CD14-positive monocyte (primary cell): ENCODE data around the gene SAP30L. TPM values are rescaled to one million over a fixed set of nuclear protein-coding genes. Genes with fewer than 3 reads are reported as not detected.

ENCODE experiments used
- DNase-seq, 3 donors: peaks; one replicate each; pipeline ENCODE4 v3.0.0-alpha.2; 2011 to 2022
- H2AFZ ChIP-seq: 2 replicates; pipeline ENCODE4 v1.6.0; 2012; ENCODE audit warnings: mild to moderate bottlenecking, low read depth, low read length, inconsistent platforms; ENCODE audit not compliant: insufficient read depth, poor library complexity, severe bottlenecking
- H3K27ac ChIP-seq, 2 donors: 1 replicate in 1 of 2; 2 replicates in 1 of 2; pipeline ENCODE4 v1.5.1; 2012 to 2013; ENCODE audit warnings: low read length in 2 of 2, control low read depth in 1 of 2, inconsistent platforms in 1 of 2, low read depth in 1 of 2, mild to moderate bottlenecking in 1 of 2
- H3K27me3 ChIP-seq, 2 donors: one replicate each; pipeline versions ENCODE4 v1.6.0 to v1.6.1; 2011 to 2013; ENCODE audit warnings: low read length in 2 of 2; ENCODE audit not compliant: control insufficient read depth in 2 of 2, insufficient read depth in 2 of 2
- H3K36me3 ChIP-seq, 2 donors: replicated peaks in 1 of 2; 1 replicate in 1 of 2; 2 replicates in 1 of 2; pipeline versions ENCODE4 v1.5.1 to v1.6.1; 2012 to 2013; ENCODE audit warnings: low read length in 2 of 2, control low read depth in 1 of 2, inconsistent platforms in 1 of 2, mild to moderate bottlenecking in 1 of 2; ENCODE audit not compliant: insufficient read depth in 2 of 2, control insufficient read depth in 1 of 2
- H3K4me1 ChIP-seq, 2 donors: 1 replicate in 1 of 2; 2 replicates in 1 of 2; pipeline versions ENCODE4 v1.5.1 to v1.6.1; 2012 to 2013; ENCODE audit warnings: low read length in 2 of 2, control low read depth in 1 of 2, inconsistent platforms in 1 of 2, mild to moderate bottlenecking in 1 of 2, moderate library complexity in 1 of 2; ENCODE audit not compliant: insufficient read depth in 2 of 2, control insufficient read depth in 1 of 2
- H3K4me2 ChIP-seq: replicated peaks from 2 replicates; pipeline ENCODE3; 2012; ENCODE audit warnings: low read length, moderate library complexity, mild to moderate bottlenecking; ENCODE audit not compliant: poor library complexity, severe bottlenecking; ENCODE audit errors: extremely low read depth
- H3K4me3 ChIP-seq, 3 experiments: fragments of 200-600 bp in 1 of 3; sonication (generic) in 1 of 3; replicated peaks in 1 of 3; 1 replicate in 2 of 3; 2 replicates in 1 of 3; pipeline ENCODE4 v1.5.1; 2011 to 2013; ENCODE audit warnings: low read length in 3 of 3, mild to moderate bottlenecking in 3 of 3, control low read depth in 2 of 3, low read depth in 2 of 3, inconsistent platforms in 1 of 3, moderate library complexity in 1 of 3
- H3K79me2 ChIP-seq: 2 replicates; pipeline ENCODE4 v1.6.0; 2012; ENCODE audit warnings: mild to moderate bottlenecking, control low read depth, inconsistent platforms, low read length, moderate library complexity; ENCODE audit not compliant: insufficient read depth
- H3K9ac ChIP-seq: 2 replicates; pipeline ENCODE4 v1.6.0; 2017; ENCODE audit warnings: low read length, mild to moderate bottlenecking; ENCODE audit not compliant: insufficient read depth, poor library complexity, severe bottlenecking
- H3K9me3 ChIP-seq, 2 donors: replicated peaks in 1 of 2; 1 replicate in 1 of 2; 2 replicates in 1 of 2; pipeline versions ENCODE4 v1.5.1 to v1.6.1; 2012 to 2013; ENCODE audit warnings: low read length in 2 of 2, control low read depth in 1 of 2; ENCODE audit not compliant: control insufficient read depth in 1 of 2, insufficient read depth in 1 of 2
- H4K20me1 ChIP-seq: 2 replicates; pipeline ENCODE4 v1.6.0; 2012; ENCODE audit warnings: mild to moderate bottlenecking, low read length, control low read depth, moderate library complexity; ENCODE audit not compliant: insufficient read depth
- H3K27ac Mint-ChIP-seq, 7 donors: one replicate each; pipeline ENCODE4 v1.8.0; 2020; ENCODE audit warnings: mild to moderate bottlenecking in 7 of 7, mixed read lengths in 7 of 7, moderate library complexity in 6 of 7, inconsistent platforms in 2 of 7
- H3K27me3 Mint-ChIP-seq, 3 donors: one replicate each; pipeline ENCODE4 v1.8.0; 2021 to 2022; ENCODE audit warnings: low read depth in 3 of 3, mild to moderate bottlenecking in 3 of 3, mixed read lengths in 3 of 3, moderate library complexity in 3 of 3, inconsistent platforms in 1 of 3
- H3K36me3 Mint-ChIP-seq, 2 donors: one replicate each; pipeline ENCODE4 v1.8.0; 2020; ENCODE audit warnings: mixed read lengths in 2 of 2, inconsistent platforms in 1 of 2, mild to moderate bottlenecking in 1 of 2
- H3K4me1 Mint-ChIP-seq: one replicate; pipeline ENCODE4 v1.8.0; 2020; ENCODE audit warnings: mild to moderate bottlenecking, mixed read lengths
- H3K4me3 Mint-ChIP-seq, 2 donors: one replicate each; pipeline ENCODE4 v1.8.0; 2020; ENCODE audit warnings: mild to moderate bottlenecking in 2 of 2, mixed read lengths in 2 of 2, moderate library complexity in 1 of 2
- H3K9me3 Mint-ChIP-seq, 7 donors: one replicate each; pipeline ENCODE4 v1.8.0; 2020 to 2022; ENCODE audit warnings: mixed read lengths in 7 of 7, mild to moderate bottlenecking in 6 of 7, moderate library complexity in 6 of 7, inconsistent platforms in 2 of 7
- CTCF ChIP-seq: fragments of 200-600 bp; IDR thresholded peaks from one replicate; pipeline ENCODE4 v1.8.0; 2022; ENCODE audit warnings: antibody characterized with exemption, mild to moderate bottlenecking
- WGBS: methylation state at CpG from one replicate; pipeline ENCODE4 v1.1.5; 2013; ENCODE audit warnings: missing lambda C conversion rate; ENCODE audit not compliant: insufficient coverage; 5-methylcytosine and 5-hydroxymethylcytosine counted together
- intact Hi-C, 2 donors: fragments of 100-400 bp; cut with micrococcal nuclease; formaldehyde crosslinking; loops; one replicate each; pipeline versions ENCODE4 v1.15.0 to v1.15.1; 2023
- polyA plus RNA-seq, 3 donors: library from polyadenylated mRNA; depleted of rRNA in 1 of 3; unstranded in 2 of 3; stranded (reverse) in 1 of 3; fragments of 300-500 nt in 2 of 3; fragments of >200 nt in 1 of 3; fragmentation: Illumina TruSeq in 2 of 3; gene quantifications; 1 replicate in 2 of 3; 2 replicates in 1 of 3; pipeline ENCODE4 v1.2.3, GENCODE V29; 2012 to 2021

Gene SAP30L
- polyA plus RNA-seq, 3 donors = 21.1 to 36.1 (median 29.4) TPM

GRCh38 chr5:154408811-154409210 is 37.0 kb upstream of the SAP30L start:
- no peak overlapping the region for H3K4me2 ChIP-seq
- H3K9ac ChIP-seq = no peak overlapping the region
- peaks cover 0 to 2% of the 10 kb centered on the region in 2 donors for H3K27me3 ChIP-seq
- H4K20me1 ChIP-seq = no peaks in the 10 kb centered on the region
- no peak for DNase-seq
- Mint-ChIP-seq H3K4me3 (no peak overlapping the region), H3K27ac (no peak overlapping the region), H3K36me3 (peaks cover 39 to 47% of the 10 kb centered on the region in 2 donors), H3K9me3 (no peaks in the 10 kb centered on the region), H3K27me3 (peaks cover 1 to 5% (median 3%) of the 10 kb centered on the region in 3 donors), H3K4me1 (peaks cover 8% of the 10 kb centered on the region)
- TF ChIP-seq CTCF = no peak
- no peaks in the 10 kb centered on the region for H3K9me3 ChIP-seq
- H2AFZ ChIP-seq = no peak overlapping the region
- 100% methylated on average over 5 of the region's 6 CpGs for WGBS
- H3K79me2 ChIP-seq = no peaks in the 10 kb centered on the region
- H3K36me3 ChIP-seq = peaks cover 11 to 44% of the 10 kb centered on the region in 2 donors
- no peak overlapping the region for H3K4me3 ChIP-seq
- no peak overlapping the region for H3K27ac ChIP-seq
- peaks cover 8% of the 10 kb centered on the region in 2 donors for H3K4me1 ChIP-seq
- intact Hi-C loops = loop anchor here in 1 of 2 donors (5.0 to 10.0 kb wide), 2 partner anchors 337 to 434 kb away; no protein-coding TSS in a partner anchor

- no peak for DNase-seq
- Histone ChIP-seq H3K4me2 (no peak overlapping the region), H2AFZ (no peak overlapping the region), H3K4me1 (peaks cover 8% of the 10 kb centered on the region in 2 donors), H3K36me3 (peaks cover 11 to 49% of the 10 kb centered on the region in 2 donors), H3K9ac (no peak overlapping the region), H3K79me2 (no peaks in the 10 kb centered on the region), H3K4me3 (no peak overlapping the region), H4K20me1 (no peaks in the 10 kb centered on the region), H3K9me3 (no peaks in the 10 kb centered on the region), H3K27me3 (peaks cover 0 to 2% of the 10 kb centered on the region in 2 donors), H3K27ac (no peak overlapping the region)
- H3K9me3 Mint-ChIP-seq = no peaks in the 10 kb centered on the region
- WGBS = 98% methylated on average over 9 of the region's 15 CpGs
- peaks cover 43 to 51% of the 10 kb centered on the region in 2 donors for H3K36me3 Mint-ChIP-seq
- TF ChIP-seq CTCF = no peak
- peak overlapping the region in 1 of 7 donors; percentile 79 for H3K27ac Mint-ChIP-seq
- intact Hi-C loops = loop anchor here in 1 of 2 donors (5.0 to 10.0 kb wide), 2 partner anchors 337 to 435 kb away; no protein-coding TSS in a partner anchor
- peaks cover 0 to 5% (median 3%) of the 10 kb centered on the region in 3 donors for H3K27me3 Mint-ChIP-seq
- H3K4me1 Mint-ChIP-seq = peaks cover 8% of the 10 kb centered on the region
- no peak overlapping the region for H3K4me3 Mint-ChIP-seq
Observed at GRCh38 chr5:154409230-154409840, 36.5 kb upstream of the SAP30L start.
